Lower lobe of right lung (tissue), 2 donors: ENCODE results near the gene ARAP2. TPM values are rescaled to one million over a fixed set of nuclear protein-coding genes. Genes with fewer than 3 reads are reported as not detected.

Experiments
- ATAC-seq, 2 donors: fragments of 200-7000 bp; cut with Tn5 transposase; one replicate each; pipeline ENCODE4 v1.9.1; 2020 to 2022; ENCODE audit warnings: mild to moderate bottlenecking in 2 of 2, moderate library complexity in 2 of 2
- DNase-seq: peaks from one replicate; pipeline ENCODE4 v3.0.0-alpha.2; 2020
- H3K27ac ChIP-seq: fragments of 200-600 bp; one replicate; pipeline ENCODE4 v1.8.0; 2022
- H3K27me3 ChIP-seq: fragments of 200-600 bp; one replicate; pipeline ENCODE4 v1.8.0; 2022; ENCODE audit warnings: low read depth
- H3K36me3 ChIP-seq: fragments of 200-600 bp; one replicate; pipeline ENCODE4 v1.8.0; 2022; ENCODE audit warnings: mild to moderate bottlenecking
- H3K4me1 ChIP-seq: fragments of 200-600 bp; one replicate; pipeline ENCODE4 v1.8.0; 2022
- H3K4me3 ChIP-seq: fragments of 200-600 bp; one replicate; pipeline ENCODE4 v1.8.0; 2022; ENCODE audit warnings: mild to moderate bottlenecking
- H3K9me3 ChIP-seq: fragments of 200-600 bp; one replicate; pipeline ENCODE4 v1.8.0; 2022
- intact Hi-C: fragments of 100-400 bp; cut with DNase I; formaldehyde crosslinking; loops from one replicate; pipeline ENCODE4 v1.11.0; 2022
- total RNA-seq: library from RNA; stranded (reverse); fragmentation: NEBNext Ultra II Directional; extraction: Animal tissue kit (Norgen Biotek cat#: 25700); gene quantifications from one replicate; pipeline ENCODE4 v1.2.1, GENCODE V29; 2021
- TF ChIP-seq, protein P1 (sequence below): fragments of 200-600 bp; IDR thresholded peaks from one replicate; pipeline ENCODE4 v1.8.0; 2022; ENCODE audit warnings: antibody characterized with exemption, mild to moderate bottlenecking
- donor health status: DM: no; HTN: yes; CAD: no; lungs with severe emphysema.

ARAP2 gene
- total RNA-seq, 1 donor from 2014 or later: 74.5 TPM

GRCh38 chr4:36285784-36286480 is 41.6 kb upstream of the ARAP2 start:
- no peak overlapping the region for H3K27ac ChIP-seq
- DNase-seq (no peak), ATAC-seq (peak; percentile 67 to 70)
- no peaks in the 10 kb centered on the region for H3K27me3 ChIP-seq
- TF ChIP-seq, protein P1, sequence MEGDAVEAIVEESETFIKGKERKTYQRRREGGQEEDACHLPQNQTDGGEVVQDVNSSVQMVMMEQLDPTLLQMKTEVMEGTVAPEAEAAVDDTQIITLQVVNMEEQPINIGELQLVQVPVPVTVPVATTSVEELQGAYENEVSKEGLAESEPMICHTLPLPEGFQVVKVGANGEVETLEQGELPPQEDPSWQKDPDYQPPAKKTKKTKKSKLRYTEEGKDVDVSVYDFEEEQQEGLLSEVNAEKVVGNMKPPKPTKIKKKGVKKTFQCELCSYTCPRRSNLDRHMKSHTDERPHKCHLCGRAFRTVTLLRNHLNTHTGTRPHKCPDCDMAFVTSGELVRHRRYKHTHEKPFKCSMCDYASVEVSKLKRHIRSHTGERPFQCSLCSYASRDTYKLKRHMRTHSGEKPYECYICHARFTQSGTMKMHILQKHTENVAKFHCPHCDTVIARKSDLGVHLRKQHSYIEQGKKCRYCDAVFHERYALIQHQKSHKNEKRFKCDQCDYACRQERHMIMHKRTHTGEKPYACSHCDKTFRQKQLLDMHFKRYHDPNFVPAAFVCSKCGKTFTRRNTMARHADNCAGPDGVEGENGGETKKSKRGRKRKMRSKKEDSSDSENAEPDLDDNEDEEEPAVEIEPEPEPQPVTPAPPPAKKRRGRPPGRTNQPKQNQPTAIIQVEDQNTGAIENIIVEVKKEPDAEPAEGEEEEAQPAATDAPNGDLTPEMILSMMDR: no peak
- intact Hi-C loops: no loop called here
- H3K36me3 ChIP-seq: no peaks in the 10 kb centered on the region
- H3K4me1 ChIP-seq: no peaks in the 10 kb centered on the region
- no peak overlapping the region for H3K4me3 ChIP-seq
- H3K9me3 ChIP-seq: no peaks in the 10 kb centered on the region

DNA sequence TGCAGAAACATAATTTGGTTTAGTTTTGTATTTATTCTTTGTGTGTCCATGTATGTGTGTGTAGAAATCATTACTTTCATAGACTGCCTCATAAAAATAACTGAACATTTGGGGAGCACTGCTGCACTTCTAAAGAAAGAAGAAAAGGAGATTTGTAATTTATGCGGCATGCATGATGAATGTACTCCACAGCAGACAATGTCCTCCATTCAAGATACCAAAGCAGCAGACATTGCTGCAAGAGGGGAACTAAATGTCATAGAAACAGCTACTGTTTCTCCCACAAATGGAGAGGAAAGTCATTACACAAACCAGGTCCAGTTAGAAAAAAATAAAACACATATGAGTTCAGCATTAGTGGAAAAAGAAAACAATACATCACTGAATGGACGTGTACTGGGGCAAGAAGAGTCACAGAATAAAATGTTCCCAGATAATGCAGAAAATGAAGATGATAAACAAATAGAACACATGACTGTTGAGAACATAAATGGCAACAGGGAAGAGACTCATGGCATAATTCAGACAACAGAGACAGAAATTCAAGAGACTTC is 39.7 kb upstream of the ARAP2 start:
- no peak for DNase-seq
- TF ChIP-seq, protein P1: no peak
- no peak overlapping the region for H3K27ac ChIP-seq
- H3K4me1 ChIP-seq: peaks cover 5% of the 10 kb centered on the region
- intact Hi-C loops: no loop called here
- no peaks in the 10 kb centered on the region for H3K27me3 ChIP-seq
- no peak overlapping the region for H3K4me3 ChIP-seq
- no peaks in the 10 kb centered on the region for H3K36me3 ChIP-seq
- no peak for ATAC-seq
- H3K9me3 ChIP-seq: no peaks in the 10 kb centered on the region

- DNase-seq: no peak
- TF ChIP-seq, protein P1: no peak
- no peak for ATAC-seq
- peaks cover 5% of the 10 kb centered on the region for H3K4me1 ChIP-seq
- intact Hi-C loops: no loop called here
- H3K36me3 ChIP-seq: no peaks in the 10 kb centered on the region
- H3K27ac ChIP-seq: no peak overlapping the region
- H3K4me3 ChIP-seq: no peak overlapping the region
- no peaks in the 10 kb centered on the region for H3K27me3 ChIP-seq
- no peaks in the 10 kb centered on the region for H3K9me3 ChIP-seq
Observed at GRCh38 chr4:36282503-36283030, 38.3 kb upstream of the ARAP2 start.

GRCh38 chr4:36281384-36282106 is 37.2 kb upstream of the ARAP2 start, which contains the start of gene DTHD1:
TSS of gene DTHD1 (plus strand) at chr4:36281616. CDS start at chr4:36281759, 143 bp downstream.
- Histone ChIP-seq H3K9me3 (no peaks in the 10 kb centered on the region), H3K27me3 (no peaks in the 10 kb centered on the region), H3K36me3 (no peaks in the 10 kb centered on the region), H3K27ac (no peak within 1 kb of the TSS), H3K4me3 (no peak within 1 kb of the TSS), H3K4me1 (peaks cover 5% of the 10 kb centered on the region)
- DNase-seq (no peak), ATAC-seq (peak in 1 of 2 donors; percentile 58)
- intact Hi-C loops: no loop called here
- TF ChIP-seq, protein P1: no peak

GRCh38 chr4:36280555-36280954 is 36.2 kb upstream of the ARAP2 start:
- ATAC-seq: peak; percentile 90 to 95
- no peak overlapping the region for H3K4me3 ChIP-seq
- DNase-seq: no peak
- intact Hi-C loops: no loop called here
- H3K9me3 ChIP-seq: no peaks in the 10 kb centered on the region
- no peak overlapping the region for H3K27ac ChIP-seq
- H3K36me3 ChIP-seq: no peaks in the 10 kb centered on the region
- TF ChIP-seq, protein P1: no peak
- peaks cover 5% of the 10 kb centered on the region for H3K4me1 ChIP-seq
- no peaks in the 10 kb centered on the region for H3K27me3 ChIP-seq
